PC-9 (cell line): ENCODE data around the gene RYR3.

Experiments
- EZH2 ChIP-seq: fragments of 200-600 bp; sonication (generic); IDR thresholded peaks from 2 replicates; pipeline ENCODE4 v1.8.0; 2017; ENCODE audit warnings: antibody characterized with exemption, low read depth
- TF ChIP-seq, protein P1 (sequence below): fragments of 200-600 bp; sonication (generic); conservative IDR thresholded peaks from 2 replicates; pipeline ENCODE4 v1.6.1; 2017; ENCODE audit warnings: mixed run types, antibody characterized with exemption, mild to moderate bottlenecking, moderate library complexity

DNA sequence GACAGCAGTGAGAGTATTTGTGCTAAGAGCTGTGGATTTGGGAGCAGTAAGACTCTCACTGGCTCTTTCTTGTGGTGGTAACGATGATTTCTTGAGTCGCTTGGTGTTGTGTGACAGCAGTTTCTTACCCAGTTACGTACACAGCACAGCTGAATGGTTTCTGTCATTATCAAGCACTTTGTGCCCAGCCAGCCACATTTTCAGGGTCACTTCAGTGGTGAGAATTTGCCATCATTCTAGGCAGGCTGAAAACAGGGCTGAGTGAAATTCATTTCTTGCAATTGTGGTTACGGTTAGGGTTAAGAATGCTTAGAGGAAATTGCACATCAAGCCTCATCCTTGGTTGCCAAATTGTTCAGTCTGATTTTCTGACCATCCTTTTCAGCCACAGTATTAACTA is 130.1 kb downstream of the RYR3 start:
- TF ChIP-seq, protein P1, sequence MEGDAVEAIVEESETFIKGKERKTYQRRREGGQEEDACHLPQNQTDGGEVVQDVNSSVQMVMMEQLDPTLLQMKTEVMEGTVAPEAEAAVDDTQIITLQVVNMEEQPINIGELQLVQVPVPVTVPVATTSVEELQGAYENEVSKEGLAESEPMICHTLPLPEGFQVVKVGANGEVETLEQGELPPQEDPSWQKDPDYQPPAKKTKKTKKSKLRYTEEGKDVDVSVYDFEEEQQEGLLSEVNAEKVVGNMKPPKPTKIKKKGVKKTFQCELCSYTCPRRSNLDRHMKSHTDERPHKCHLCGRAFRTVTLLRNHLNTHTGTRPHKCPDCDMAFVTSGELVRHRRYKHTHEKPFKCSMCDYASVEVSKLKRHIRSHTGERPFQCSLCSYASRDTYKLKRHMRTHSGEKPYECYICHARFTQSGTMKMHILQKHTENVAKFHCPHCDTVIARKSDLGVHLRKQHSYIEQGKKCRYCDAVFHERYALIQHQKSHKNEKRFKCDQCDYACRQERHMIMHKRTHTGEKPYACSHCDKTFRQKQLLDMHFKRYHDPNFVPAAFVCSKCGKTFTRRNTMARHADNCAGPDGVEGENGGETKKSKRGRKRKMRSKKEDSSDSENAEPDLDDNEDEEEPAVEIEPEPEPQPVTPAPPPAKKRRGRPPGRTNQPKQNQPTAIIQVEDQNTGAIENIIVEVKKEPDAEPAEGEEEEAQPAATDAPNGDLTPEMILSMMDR: no peak
- TF ChIP-seq EZH2: no peak
